CD4-positive, alpha-beta T cell treated with Interleukin-10 for 1 hour (primary cell): ENCODE results near the gene CYP27B1.

Source experiments
- DNase-seq: peaks from one replicate; pipeline ENCODE4 v3.0.0-alpha.2; 2020

Gene CYP27B1

DNA sequence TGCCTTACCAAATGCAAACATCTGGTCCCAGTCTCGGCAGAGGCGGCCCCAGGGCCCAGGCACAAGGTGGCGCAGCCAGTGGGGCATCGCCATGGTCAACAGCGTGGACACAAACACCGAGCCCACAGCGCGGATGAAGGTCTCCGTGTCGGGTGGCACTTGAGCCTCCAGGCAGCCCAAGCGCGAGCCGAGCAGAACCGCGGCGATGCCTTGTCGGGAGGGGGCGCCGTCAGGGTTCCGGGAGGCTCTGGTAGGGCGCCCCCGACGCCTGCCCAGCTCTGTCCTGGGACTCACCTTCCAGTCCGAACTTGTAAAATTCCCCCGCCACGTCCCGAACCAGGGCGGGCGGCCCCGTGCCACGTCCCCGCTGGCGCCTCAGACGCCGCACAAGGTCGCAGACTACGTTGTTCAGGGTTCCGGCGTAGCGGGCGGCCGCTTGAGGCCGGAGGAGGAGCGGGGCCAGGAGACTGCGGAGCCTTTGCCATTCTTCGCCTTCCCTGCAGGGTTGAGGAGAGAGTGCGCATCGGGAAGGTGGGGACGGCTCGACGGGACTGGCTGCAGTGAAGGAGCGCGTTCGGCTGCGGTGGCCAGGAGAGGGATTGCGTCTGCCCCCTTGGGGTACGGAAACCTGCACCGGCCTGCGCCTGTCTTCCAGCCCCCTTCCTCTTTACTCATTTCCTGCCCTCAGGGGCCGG, 1.7 kb downstream of the CYP27B1 start:
- DNase-seq: peak; percentile 57

DNA sequence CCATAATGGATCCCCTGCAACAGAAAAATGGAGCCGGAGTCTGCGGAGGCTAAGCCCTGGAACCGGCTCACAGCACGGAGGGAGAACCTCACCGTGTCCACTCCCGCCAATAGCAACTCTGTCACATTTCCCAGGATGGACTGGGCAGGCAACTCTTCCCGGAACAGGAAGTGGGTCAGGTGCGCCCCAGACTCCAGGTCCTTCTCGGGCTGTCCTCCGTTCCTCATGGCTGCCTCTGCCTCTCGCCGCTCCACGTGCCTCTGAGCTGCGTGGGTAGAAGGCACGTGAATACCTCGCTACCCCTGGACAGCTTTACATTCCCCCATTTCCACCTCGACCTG, 2.2 kb downstream of the CYP27B1 start:
- no peak for DNase-seq

DNA sequence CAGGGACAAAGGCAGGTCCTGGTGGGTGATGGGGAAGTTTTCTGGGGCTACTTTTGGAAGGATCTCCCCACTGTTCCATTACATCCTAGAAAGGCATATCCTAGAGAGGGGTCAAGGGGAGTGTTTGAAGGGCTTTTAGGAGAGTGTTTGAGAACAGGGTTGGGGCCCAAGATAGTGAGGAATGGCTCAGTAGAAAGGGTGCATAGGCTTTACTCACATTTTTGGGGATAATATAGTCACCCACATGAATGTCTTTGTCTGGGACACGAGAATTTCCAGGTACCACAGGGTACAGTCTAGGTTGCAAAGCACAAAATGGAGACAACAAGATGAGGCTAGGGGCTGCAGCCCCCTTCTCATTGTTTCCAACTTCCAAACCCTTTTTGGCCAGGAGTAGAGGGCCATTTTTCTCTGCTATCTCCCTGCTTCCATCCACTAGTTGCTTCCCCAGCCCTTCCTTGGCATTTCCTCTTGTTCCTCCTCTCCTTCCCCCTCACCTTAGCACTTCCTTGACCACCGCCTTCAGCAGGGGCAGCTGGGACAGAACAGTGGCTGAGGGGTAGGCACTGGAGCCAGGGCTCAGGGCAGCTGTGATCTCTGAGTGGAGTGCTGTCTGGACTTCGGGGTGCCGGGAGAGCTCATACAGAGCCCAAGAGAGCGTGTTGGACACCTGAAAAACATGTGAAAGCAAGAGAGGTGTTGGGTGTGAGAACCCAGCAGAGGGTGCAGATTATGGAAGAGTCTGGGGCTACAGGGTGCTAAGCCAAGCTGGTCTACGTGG, 2.8 kb downstream of the CYP27B1 start:
- no peak for DNase-seq

DNA sequence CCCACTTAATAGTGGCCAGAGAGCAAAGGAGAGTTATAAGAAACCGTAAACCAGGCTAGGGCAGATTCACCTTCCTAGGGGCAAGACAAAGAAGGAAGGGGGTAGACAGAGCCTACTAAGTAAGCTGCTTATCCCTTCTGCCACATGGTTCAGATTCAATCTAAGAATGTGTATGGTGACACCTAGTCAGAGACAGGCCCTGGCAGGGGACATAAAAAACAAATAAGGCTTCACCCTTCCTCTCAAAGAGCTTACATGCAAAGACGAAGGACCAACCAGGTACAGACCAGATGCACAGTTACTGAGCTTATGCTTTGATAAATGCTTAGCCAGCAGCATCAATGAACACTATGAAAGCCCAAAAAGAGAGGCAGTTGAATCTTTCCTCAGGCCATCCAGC, 4.4 kb downstream of the CYP27B1 start:
- DNase-seq: no peak

DNA sequence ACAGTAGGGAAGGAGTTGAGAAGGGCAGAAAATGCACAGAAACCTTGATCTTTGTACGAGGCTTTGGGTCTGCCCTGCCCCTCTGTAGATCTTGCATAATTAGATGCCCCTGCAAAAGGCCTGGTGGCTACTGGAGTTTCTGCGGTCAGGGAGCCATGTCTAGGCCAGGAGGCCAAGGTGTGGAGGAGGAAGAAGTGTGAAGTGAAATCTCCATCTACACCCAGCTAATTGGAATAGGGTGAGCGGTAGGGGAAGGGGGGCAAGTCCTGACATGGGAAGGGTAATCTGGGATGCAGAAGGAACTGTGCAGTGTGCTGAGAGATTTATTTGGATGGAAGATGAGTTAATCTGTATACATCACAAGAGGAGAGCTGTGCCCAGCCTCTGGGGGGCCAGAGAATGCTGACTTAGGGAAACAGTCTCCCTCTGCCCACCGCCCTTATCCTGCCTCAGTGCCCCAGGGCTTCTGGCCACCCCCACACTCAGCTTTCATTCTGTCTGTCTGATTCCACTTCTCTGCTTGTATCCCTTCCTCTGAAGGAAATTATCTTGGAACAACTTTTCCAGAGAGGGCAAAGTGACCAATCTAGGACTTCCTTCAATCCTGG, 5.4 kb downstream of the CYP27B1 start:
- DNase-seq: no peak

DNA sequence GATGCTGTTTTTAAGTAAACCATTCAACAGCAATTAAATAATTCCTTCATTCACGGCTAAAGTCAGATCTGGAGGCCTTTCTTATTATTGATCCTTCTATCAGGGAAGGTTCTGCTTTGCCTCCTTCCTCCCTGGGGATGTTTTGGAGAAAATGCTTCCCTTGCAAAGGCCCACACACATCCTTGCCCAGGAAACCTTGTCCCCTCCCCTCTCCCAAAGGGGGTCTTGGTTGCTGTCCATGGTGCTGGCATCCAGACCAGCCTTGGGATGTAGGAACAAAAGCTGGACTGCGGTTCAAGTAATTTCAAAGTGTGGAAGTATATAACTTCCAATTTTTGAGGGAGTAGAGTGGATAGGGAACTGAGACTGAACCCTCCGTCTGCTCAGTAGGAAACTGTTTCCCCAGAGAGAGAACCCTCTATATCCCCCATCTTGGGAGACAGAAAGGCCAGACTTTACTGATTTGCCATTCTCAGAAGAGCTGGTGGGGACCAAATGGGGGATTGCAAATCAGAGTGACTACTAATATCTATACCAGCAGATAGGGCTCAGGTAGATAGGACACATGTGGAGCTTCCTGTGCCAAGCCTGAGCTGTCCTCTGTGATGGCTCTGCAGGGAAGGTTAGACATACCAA, 6.4 kb downstream of the CYP27B1 start:
- DNase-seq: no peak

DNA sequence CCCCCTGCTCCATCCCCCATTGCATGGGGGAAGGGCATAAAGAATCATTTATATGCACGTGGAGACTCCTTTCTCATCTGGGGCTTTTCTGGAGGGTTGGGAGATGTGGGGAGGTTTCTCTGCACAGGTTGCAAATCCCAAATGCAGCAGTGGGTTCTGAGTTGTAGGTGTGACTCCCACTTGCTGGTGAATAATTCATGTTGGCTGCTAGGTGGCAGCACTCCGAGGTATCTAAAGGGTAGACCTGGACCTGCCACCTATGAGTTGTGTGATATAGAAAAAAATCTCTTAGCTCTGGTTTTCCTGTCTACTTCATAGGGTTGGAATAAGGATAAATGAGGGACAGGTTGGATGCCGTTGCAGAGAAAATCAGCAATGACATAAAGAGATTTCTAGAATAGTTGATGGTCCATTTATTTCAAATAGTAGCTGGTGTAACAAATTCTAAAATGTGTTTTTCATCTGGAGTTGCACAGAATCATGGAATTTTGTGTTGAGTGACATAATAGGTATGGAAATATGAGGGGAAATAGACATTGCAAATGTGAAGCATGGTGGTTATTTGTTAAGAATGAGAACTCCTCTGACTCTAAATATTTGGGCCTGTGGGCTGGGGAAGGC, 7.4 kb downstream of the CYP27B1 start:
- DNase-seq: peak; percentile 66

DNA sequence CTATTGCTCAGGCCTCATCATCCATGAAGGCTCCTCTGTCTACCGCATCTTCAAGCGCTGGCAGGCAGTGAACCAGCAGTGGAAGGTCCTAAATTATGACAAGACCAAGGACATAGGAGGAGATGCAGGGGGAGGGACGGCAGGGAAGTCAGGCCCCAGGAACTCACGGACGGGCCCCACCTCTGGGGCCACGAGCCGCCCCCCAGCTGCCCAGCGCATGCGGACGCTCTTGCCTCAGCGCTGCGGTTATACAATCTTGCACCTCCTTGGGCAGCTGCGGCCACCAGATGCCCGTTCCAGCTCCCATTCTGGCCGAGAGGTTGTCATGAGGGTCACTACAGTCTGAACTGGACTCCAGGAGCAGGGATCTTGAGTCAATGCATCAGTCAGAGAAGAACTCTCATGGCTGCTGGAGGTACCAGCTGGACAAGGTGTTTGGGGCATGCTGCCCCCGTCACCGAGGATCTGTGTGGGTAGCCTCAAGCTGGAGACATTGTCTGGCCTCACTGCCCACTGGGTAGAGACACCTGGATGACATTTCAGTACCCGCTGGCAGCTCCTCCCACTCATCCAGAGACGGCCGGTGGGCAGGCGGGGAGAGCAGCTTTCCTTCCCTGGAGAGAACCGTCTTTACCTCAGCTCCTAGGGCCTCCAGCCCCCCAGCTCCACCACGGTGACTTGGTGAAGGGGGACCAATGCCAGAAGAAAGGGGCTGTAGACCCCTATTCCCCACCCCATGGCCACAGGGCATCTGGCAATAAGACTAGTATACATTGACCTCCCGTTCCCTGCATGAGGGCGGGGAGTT, 8.1 kb downstream of the CYP27B1 start:
- DNase-seq: no peak

DNA sequence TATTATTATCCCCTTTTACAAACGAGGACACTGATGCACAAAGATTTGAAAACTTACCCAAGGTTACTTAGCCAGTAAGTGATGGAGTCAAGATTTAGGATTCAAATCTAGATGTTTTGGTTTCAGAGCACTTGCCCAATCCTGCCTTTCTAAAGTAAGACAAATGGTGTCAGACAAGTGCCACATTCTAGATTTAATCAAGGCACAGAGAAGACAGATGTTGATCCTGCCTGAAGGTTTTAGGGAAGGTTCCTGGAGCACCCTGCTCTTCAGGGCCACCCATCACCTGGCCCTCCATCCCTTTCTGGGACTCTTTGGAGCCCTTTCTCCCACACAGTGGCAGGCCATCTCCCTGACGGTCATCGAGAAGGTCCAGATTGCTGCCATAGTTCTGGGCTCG, 9.1 kb downstream of the CYP27B1 start:
- DNase-seq: no peak

DNA sequence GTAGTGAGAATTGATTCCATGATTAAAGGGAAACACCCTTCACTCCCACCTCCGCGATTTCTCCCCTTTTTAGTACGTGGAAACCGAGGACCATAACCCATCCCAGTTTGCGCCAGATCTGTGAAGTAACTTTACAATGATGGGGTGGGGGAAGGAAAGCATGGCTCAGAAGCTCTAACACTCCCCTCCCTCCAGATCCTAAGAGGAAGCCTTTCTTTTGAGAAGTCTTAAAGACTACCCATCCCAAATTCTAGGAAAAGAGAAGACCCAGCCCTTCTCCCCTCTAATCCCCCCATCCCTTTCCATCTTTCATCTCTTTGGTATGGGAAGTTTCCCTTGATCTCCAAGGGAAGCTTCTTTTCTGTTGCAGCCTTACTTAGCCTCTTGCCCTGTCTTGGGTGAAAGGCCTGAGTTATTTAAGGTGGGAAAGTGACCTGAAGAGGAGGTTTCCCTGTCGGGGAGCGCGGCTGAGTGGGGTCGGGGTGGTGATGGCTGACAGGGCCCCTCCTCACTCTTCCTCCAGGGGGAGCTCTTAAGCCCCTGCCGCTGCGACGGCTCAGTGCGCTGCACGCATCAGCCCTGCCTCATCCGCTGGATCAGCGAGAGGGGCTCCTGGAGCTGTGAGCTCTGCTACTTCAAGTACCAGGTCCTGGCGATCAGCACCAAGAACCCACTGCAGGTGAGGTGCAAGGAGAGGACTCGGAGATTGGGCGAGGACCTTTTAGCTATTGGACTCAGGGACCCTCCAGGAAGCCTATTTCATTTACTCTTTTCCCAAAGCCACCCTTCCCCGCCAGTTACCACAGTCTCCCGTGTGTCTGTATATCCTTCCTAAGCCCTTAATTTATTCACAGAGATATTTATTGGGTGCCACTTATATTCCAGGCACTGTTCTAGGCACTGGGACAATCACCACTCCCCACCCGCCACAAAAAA, 10.2 kb downstream of the CYP27B1 start:
- peak; percentile 81 for DNase-seq

DNA sequence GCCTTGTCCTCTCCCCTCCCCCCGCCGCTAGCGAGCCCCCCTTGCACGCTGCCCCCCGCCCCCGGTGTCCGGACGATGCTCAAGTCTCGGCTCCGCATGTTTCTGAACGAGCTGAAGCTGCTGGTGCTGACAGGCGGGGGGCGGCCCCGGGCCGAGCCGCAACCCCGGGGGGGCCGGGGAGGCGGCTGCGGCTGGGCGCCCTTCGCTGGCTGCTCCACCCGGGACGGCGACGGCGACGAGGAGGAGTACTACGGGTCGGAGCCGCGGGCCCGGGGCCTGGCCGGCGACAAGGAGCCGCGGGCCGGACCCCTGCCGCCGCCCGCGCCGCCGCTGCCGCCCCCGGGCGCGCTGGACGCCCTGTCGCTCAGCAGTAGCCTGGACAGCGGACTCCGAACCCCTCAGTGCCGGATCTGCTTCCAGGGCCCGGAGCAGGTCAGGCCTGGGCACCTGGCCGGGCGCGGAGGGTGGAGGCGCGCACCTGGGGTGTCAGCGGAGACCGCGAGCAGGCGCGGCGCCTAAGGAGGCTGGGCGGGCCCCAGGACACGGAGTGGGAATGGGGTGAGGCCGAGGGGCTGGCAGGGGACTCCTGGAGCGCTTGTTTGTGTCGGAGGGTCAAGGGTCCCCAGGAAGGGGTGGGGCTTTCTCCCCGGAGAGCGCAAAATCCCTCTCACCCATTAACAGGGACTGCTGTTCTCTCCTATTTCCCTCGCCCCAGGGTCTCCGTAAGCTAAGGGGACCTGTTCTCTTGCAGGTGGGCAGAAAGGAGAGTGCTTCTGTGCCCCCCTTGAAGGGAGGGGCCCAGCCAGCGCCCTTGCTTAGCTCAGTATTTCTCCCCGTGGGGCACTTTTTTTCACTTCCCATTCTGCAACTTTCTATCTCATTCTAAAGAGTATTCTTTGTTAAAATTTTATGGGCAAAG, 11.2 kb downstream of the CYP27B1 start:
- DNase-seq: peak; percentile 54

DNA sequence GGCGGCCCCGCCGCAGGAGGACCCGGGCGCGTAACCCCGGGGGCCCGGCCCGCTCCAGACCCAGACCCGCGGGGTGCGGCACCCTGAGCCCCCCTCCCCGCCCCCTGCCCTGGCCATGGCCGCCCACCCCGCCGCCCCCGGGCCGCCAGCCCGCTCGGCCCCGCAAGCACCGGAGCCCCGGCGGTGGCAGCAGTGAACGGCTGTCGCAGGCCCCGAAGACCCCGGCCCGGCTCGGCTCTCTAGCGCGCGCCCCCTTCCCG, 11.8 kb downstream of the CYP27B1 start:
- DNase-seq: no peak

DNA sequence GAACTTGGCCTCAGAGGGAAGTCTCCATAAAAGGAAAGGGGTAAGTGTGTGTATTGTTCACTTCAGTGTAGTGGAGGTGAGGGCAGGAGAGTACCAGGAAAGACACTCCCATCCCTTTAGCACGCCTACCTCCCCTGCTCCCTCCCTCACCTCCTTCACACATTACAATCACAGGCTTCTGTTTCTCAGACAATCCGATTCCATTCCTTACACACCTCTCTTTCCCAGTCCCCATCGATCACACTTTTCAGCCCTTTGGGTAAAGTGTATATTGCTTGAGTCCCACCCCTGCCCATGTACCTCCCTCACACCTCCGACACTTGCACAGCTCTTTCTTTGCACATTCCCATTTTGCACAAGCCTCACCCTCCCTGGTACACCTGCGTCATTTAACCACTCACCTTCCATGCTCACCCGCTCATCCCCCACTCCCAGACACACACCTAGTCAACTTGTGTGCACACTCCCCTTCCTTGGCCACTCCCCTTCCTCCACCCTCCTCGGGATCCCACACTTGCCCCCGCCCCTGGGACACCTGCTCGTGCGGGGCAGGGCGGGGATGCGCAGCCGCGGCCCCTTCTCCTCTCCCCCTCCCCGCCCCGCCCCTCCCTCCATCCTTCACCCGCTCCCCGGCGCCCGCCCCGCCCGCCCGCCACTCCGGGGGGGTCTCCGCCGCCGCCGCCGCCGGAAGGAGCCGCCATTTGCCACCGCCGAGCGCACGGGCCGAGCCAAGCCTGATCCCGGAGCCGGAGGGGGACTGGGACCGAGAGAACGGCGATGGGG, 12.3 kb downstream of the CYP27B1 start, which contains the start of gene MARCHF9:
Gene MARCHF9 (plus strand): TSS at position 693 of the 783 bp plus-strand sequence. CDS start 426 bp downstream, outside the sequence.
- peak; percentile 93 for DNase-seq

DNA sequence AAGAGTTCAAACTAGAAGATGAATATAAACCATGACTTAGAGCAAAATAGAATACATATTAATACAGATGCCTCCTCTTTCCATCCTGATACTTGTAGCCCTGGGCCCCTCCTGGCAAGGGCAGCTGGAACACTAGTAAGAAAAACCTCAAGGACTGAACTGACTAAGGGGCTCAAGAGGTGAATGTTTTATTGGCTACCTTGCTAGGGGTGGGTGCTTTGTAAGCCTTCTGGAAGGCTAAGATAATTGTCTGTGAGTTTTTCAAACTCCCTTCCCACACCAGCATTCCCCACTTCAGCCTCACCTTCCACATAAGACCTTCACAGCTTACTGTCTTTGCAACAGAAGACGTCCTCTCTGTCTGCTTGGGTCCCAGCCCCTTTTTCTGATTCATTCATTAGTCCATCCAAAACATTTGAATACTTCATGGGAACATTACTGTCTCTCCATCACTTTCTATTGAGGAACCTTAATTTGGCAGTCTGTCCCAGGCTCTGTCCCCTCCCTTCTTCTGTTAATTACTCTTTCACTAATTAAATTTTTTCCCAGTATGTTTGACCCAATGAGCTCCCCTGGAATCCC, 13.0 kb downstream of the CYP27B1 start:
- DNase-seq: no peak

DNA sequence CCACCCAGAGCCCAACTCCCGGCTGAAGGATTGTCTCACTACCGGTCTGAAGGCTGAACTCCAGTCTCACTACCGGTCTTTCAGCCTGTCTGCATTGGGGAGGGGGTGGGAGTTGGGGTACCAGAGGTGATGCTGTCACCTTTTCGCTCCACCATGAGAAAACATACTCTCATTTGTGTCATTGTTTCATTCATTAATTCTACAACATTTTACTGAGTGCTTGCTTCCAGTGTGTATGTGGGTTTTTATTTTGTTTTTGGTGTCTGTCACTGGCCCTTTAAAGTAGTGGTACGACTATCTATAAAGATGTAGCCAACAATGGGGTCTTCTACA, 14.2 kb downstream of the CYP27B1 start:
- DNase-seq: no peak

DNA sequence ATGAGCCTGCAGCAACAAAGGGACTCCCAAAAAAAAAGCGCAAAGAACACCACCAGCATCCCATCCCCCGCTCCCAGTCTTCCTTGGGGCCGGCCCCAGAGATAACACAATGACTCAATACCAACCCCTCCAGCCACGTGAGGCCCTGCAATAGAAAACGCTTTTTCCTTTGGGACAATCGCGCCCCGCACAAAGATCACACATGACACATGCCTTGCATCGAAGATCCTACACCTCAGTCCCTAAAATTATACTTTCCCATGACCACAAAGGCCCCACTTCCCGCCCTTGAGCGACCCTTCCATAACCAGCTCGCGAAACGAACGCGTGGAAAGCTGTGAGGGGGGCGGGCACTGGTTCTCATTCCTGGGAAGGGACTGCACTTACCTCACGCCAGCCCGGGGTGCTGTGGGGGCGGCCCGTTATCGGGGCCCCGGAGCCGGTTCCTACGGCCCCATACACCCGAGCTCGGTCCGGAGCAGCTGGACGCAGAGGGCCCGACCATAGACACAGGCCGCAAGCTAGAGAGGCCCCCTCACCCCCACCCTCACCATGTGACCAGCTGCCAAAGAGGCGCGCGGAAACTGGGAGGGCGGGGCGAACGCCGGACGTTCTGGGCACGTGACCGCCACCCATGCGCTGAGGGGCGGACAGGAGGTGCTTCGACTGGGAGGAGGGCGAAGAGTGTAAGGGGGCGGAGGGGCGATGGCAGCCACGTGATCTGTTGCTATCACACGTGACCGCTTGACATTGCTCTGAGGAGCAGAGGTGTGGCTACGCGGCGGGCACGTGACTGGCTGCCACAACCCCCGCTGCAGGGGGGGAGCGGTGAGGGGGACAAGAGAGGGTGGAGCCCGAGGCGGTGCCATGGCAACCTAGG, 14.8 kb downstream of the CYP27B1 start, which contains the start of gene CDK4:
Gene CDK4 (minus strand): TSS at position 523 of the 880 bp plus-strand sequence. CDS start 593 bp downstream, outside the sequence.
- peak; percentile 99 for DNase-seq

DNA sequence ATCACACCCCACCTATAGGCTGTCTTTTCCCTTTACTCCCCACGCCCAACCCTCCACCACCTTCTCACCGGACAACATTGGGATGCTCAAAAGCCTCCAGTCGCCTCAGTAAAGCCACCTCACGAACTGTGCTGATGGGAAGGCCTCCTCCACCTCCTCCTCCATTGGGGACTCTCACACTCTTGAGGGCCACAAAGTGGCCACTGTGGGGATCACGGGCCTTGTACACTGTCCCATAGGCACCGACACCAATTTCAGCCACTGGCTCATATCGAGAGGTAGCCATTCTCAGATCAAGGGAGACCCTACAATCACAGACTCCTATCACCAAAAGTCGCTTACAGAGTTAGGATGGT, 15.5 kb downstream of the CYP27B1 start:
- no peak for DNase-seq
